DOHH2 (cell line): ENCODE measurements around the gene PLTP.
A peak's percentile ranks its signal among the peaks of the same experiment; 100 is the strongest.

Experiments used
- H3F3A ChIP-seq: fragments of 200-600 bp; sonication (generic), shearing (Covaris generic); 2 replicates; pipeline ENCODE4 v1.6.0; 2016; ENCODE audit warnings: antibody characterized with exemption, mild to moderate bottlenecking; ENCODE audit not compliant: control insufficient read depth, insufficient read depth
- H3K27ac ChIP-seq: fragments of 200-600 bp; sonication (generic); 2 replicates; pipeline ENCODE4 v1.5.1; 2014; ENCODE audit warnings: low read depth, mild to moderate bottlenecking, low read length, moderate library complexity
- H3K27me3 ChIP-seq: fragments of 200-600 bp; sonication (generic); 2 replicates; pipeline ENCODE4 v1.6.1; 2014; ENCODE audit warnings: mild to moderate bottlenecking, low read length, mixed read lengths; ENCODE audit not compliant: control insufficient read depth
- H3K36me3 ChIP-seq: fragments of 200-600 bp; sonication (generic); 2 replicates; pipeline ENCODE4 v1.6.1; 2014; ENCODE audit warnings: mild to moderate bottlenecking, low read length, moderate library complexity, mixed read lengths; ENCODE audit not compliant: control insufficient read depth
- H3K4me1 ChIP-seq: fragments of 200-600 bp; sonication (generic); 2 replicates; pipeline ENCODE4 v1.6.1; 2014; ENCODE audit warnings: mild to moderate bottlenecking, low read length, mixed read lengths; ENCODE audit not compliant: control insufficient read depth
- H3K4me2 ChIP-seq: fragments of 200-600 bp; sonication (generic); 2 replicates; pipeline ENCODE4 v1.6.0; 2014; ENCODE audit warnings: mild to moderate bottlenecking, low read length, moderate library complexity
- H3K4me3 ChIP-seq: fragments of 200-600 bp; sonication (generic); 2 replicates; pipeline ENCODE4 v1.5.1; 2014; ENCODE audit warnings: mild to moderate bottlenecking, low read length, mixed read lengths
- H3K79me2 ChIP-seq: fragments of 200-600 bp; sonication (generic); 2 replicates; pipeline ENCODE4 v1.6.1; 2014; ENCODE audit warnings: mild to moderate bottlenecking, low read length, mixed read lengths; ENCODE audit not compliant: control insufficient read depth
- H3K9me2 ChIP-seq: fragments of 200-600 bp; sonication (generic); replicated peaks from 2 replicates; pipeline ENCODE4 v1.6.1; 2014; ENCODE audit warnings: mild to moderate bottlenecking, low read length, mixed read lengths; ENCODE audit not compliant: control insufficient read depth
- H3K9me3 ChIP-seq: fragments of 200-600 bp; sonication (generic); 2 replicates; pipeline ENCODE4 v1.6.1; 2014; ENCODE audit warnings: antibody characterized with exemption, low read length, mixed read lengths; ENCODE audit not compliant: control insufficient read depth, insufficient read depth
- H4K20me1 ChIP-seq: fragments of 200-600 bp; sonication (generic); 2 replicates; pipeline ENCODE4 v1.6.0; 2014; ENCODE audit warnings: low read depth, mild to moderate bottlenecking, antibody characterized with exemption, low read length, moderate library complexity; ENCODE audit not compliant: control insufficient read depth, insufficient read depth
- EZH2phosphoT487 ChIP-seq: fragments of 200-600 bp; sonication (generic); IDR thresholded peaks from 2 replicates; pipeline ENCODE4 v1.6.1; 2017; ENCODE audit warnings: borderline replicate concordance, mild to moderate bottlenecking, antibody characterized with exemption, low read length, moderate library complexity, mixed read lengths
- TF ChIP-seq, protein P1 (sequence below): fragments of 200-600 bp; sonication (generic); IDR thresholded peaks from one replicate; pipeline ENCODE4 v1.5.1; 2014; ENCODE audit warnings: antibody characterized with exemption, mild to moderate bottlenecking, low read depth, low read length; ENCODE audit not compliant: poor library complexity, severe bottlenecking

The PLTP gene

DNA sequence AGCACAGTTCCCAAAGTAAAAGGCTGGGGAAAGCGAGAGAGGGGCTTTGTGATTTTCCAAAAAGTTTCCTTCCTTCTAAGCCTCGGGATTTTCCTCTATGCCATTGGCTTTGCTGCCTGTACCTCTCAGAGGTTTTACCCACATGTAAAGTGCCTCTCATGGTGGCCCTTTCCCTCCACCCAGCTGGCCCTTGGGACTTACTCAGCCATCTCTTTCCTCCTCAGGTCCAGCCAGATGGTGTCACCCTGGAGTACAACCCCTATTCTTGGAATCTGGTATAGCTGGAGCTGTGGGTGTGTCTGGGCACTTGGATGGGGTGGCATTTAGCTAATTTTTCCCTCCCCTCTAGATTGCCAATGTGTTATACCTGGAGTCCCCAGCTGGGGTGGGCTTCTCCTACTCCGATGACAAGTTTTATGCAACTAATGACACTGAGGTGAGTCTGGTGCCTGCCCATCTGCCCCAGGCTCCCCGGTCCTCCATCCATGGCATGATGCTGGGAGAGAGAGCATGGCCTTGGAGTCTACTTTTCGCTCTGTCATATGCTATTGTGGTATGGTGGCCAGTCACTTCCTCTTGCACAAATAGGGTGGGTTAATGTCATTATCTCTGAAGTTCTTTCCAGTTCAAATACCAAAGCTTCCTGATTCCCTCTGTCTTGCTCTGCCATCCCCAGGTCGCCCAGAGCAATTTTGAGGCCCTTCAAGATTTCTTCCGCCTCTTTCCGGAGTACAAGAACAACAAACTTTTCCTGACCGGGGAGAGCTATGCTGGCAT, 19.7 kb downstream of the PLTP start:
- H3K79me2 ChIP-seq = no peaks in the 10 kb centered on the region
- no peaks in the 10 kb centered on the region for H3K9me2 ChIP-seq
- no peaks in the 10 kb centered on the region for H3K9me3 ChIP-seq
- H3K36me3 ChIP-seq = no peaks in the 10 kb centered on the region
- no peaks in the 10 kb centered on the region for H3K27me3 ChIP-seq
- peak overlapping the region; percentile 82 for H3K4me2 ChIP-seq
- no peak overlapping the region for H3K27ac ChIP-seq
- no peaks in the 10 kb centered on the region for H3F3A ChIP-seq
- TF ChIP-seq EZH2phosphoT487 = no peak
- TF ChIP-seq, protein P1, sequence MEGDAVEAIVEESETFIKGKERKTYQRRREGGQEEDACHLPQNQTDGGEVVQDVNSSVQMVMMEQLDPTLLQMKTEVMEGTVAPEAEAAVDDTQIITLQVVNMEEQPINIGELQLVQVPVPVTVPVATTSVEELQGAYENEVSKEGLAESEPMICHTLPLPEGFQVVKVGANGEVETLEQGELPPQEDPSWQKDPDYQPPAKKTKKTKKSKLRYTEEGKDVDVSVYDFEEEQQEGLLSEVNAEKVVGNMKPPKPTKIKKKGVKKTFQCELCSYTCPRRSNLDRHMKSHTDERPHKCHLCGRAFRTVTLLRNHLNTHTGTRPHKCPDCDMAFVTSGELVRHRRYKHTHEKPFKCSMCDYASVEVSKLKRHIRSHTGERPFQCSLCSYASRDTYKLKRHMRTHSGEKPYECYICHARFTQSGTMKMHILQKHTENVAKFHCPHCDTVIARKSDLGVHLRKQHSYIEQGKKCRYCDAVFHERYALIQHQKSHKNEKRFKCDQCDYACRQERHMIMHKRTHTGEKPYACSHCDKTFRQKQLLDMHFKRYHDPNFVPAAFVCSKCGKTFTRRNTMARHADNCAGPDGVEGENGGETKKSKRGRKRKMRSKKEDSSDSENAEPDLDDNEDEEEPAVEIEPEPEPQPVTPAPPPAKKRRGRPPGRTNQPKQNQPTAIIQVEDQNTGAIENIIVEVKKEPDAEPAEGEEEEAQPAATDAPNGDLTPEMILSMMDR = no peak
- peak overlapping the region; percentile 83 for H3K4me3 ChIP-seq
- peaks cover 23% of the 10 kb centered on the region for H3K4me1 ChIP-seq
- no peaks in the 10 kb centered on the region for H4K20me1 ChIP-seq

DNA sequence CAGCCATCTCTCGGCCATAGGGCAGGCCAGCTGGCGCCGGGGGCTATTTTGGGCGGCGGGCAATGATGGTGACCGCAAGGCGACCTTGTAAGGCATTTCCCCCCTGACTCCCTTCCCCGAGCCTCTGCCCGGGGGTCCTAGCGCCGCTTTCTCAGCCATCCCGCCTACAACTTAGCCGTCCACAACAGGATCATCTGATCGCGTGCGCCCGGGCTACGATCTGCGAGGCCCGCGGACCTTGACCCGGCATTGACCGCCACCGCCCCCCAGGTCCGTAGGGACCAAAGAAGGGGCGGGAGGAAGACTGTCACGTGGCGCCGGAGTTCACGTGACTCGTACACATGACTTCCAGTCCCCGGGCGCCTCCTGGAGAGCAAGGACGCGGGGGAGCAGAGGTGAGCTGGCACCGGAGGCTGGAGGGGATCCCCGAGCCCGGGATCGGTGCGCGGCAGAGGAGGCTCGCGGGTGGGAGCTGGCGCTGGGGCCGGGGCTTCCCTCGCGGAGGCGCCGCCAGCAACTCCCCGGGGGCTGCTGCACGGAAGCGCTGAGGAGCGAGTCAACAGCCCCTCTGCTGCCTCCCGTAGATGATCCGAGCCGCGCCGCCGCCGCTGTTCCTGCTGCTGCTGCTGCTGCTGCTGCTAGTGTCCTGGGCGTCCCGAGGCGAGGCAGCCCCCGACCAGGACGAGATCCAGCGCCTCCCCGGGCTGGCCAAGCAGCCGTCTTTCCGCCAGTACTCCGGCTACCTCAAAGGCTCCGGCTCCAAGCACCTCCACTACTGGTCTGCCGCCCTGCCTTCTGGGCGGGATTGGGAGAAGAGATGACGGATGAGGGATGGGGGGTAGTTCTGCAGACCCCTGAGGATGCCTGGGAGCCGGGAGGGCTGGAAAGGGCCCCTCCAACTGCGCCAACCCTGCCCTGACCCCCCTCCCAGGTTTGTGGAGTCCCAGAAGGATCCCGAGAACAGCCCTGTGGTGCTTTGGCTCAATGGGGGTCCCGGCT, 20.7 kb downstream of the PLTP start, which contains the start of the genes CTSA and NEURL2:
CTSA (plus strand) TSS at position 351 of the 999 bp plus-strand sequence; CDS start at position 585, 234 bp downstream.
NEURL2 (minus strand) TSS at position 224 of the 999 bp plus-strand sequence; CDS start at position 7, 217 bp downstream.
- Histone ChIP-seq H3K27me3 (no peaks in the 10 kb centered on the region), H4K20me1 (no peaks in the 10 kb centered on the region), H3K27ac (no peak within 1 kb of the TSS), H3K36me3 (peaks cover 2% of the 10 kb centered on the region), H3K9me2 (no peaks in the 10 kb centered on the region), H3K4me3 (peak within 1 kb of the TSS; percentile 83), H3K4me2 (peak within 1 kb of the TSS; percentile 82), H3K79me2 (no peaks in the 10 kb centered on the region), H3F3A (no peaks in the 10 kb centered on the region), H3K9me3 (no peaks in the 10 kb centered on the region), H3K4me1 (peaks cover 23% of the 10 kb centered on the region)
- TF ChIP-seq EZH2phosphoT487 = no peak
- TF ChIP-seq, protein P1 = peak; percentile 3

DNA sequence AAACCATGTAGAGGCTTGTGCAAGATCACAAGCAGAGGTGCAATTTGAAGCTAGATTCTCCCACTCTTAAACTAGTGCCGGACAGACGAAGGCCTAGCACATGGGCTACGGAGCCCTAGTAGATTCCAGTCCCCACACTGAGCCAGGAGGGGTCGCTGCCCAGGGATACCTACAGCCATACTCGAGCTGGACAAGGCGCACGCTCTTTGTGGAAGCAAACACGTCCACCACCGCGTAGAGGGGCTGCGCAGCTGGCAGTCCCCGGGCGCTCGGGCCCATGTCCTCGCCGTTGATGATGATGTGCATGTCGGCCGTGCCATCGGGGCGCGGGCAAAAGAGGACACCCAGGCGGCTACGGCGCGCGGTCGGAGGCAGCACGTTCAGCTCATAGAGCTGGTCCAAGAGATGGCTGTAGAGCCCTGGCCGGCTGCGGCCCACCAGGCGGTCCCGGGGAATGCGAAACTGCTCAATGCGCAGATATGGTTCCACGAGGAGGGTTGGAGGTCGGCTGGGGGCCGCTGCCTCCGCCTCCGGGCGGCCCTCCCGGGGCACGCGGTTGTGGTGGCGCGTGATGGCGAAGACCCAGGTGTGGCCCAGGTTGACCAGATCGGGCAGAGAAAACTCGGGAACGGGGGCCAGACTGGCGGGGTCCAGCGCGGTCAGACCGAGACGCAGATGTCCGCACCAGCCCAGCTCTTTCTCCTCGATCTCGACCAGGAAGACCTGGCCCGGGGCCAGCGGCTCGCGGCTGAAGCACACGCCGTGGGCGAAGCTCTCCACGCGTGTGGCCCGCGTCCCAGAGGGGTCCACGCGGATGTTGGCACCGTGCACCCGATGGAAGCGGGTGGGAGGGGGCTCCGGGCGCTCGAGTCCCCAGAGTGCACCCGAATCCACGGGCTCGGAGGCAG, 21.6 kb downstream of the PLTP start:
- Histone ChIP-seq H3K4me3 (peak overlapping the region; percentile 83), H3K4me2 (peak overlapping the region; percentile 82), H3K9me3 (no peaks in the 10 kb centered on the region), H3K79me2 (no peaks in the 10 kb centered on the region), H3K36me3 (peaks cover 5% of the 10 kb centered on the region), H3K4me1 (peaks cover 23% of the 10 kb centered on the region), H3K9me2 (no peaks in the 10 kb centered on the region), H3K27ac (no peak overlapping the region), H4K20me1 (no peaks in the 10 kb centered on the region), H3F3A (no peaks in the 10 kb centered on the region), H3K27me3 (no peaks in the 10 kb centered on the region)
- TF ChIP-seq EZH2phosphoT487 = no peak
- TF ChIP-seq, protein P1 = peak; percentile 48
